Body of pancreas (tissue), 4 donors: Measurements from ENCODE around the gene TSPAN32. TPM values are rescaled to one million over a fixed set of nuclear protein-coding genes. Genes with fewer than 3 reads are reported as not detected.

Source experiments
- ATAC-seq: fragments of 150-250 bp; one replicate; pipeline ENCODE4 v1.9.1; 2016
- DNase-seq, 4 donors: peaks; one replicate each; pipeline ENCODE4 v3.0.0-alpha.2; 2019
- H3K27ac ChIP-seq, 4 donors: fragments of 200-600 bp; sonication (generic); 1 replicate in 3 of 4; 2 replicates in 1 of 4; pipeline versions ENCODE4 v1.5.1 to v1.6.1; 2016 to 2019; ENCODE audit warnings: mild to moderate bottlenecking in 1 of 4, mixed read lengths in 1 of 4, moderate library complexity in 1 of 4
- H3K27me3 ChIP-seq, 2 donors: fragments of 200-600 bp; sonication (generic); one replicate each; pipeline ENCODE4 v1.6.0; 2016; ENCODE audit warnings: mild to moderate bottlenecking in 1 of 2
- H3K36me3 ChIP-seq, 2 donors: fragments of 200-600 bp; sonication (generic); replicated peaks in 1 of 2; 2 replicates each; pipeline ENCODE4 v1.5.1; 2016; ENCODE audit warnings: low read depth in 2 of 2; ENCODE audit not compliant: insufficient read depth in 1 of 2
- H3K4me1 ChIP-seq: fragments of 200-600 bp; sonication (generic); one replicate; pipeline ENCODE4 v1.6.0; 2016
- H3K4me3 ChIP-seq, 2 donors: fragments of 200-600 bp; sonication (generic); 1 replicate in 1 of 2; 2 replicates in 1 of 2; pipeline ENCODE4 v1.5.1; 2016 to 2019
- H3K9me3 ChIP-seq, 3 donors: fragments of 200-600 bp; sonication (generic); 1 replicate in 2 of 3; 2 replicates in 1 of 3; pipeline ENCODE4 v1.5.1; 2016
- CTCF ChIP-seq, 7 experiments: fragments of 450-650 bp in 4 of 7; fragments of 200-600 bp in 3 of 7; sonication (generic) in 3 of 7; IDR thresholded peaks; one replicate each; pipeline ENCODE4 v1.5.1; 2016 to 2019; ENCODE audit warnings: antibody characterized with exemption in 7 of 7
- POLR2A ChIP-seq, 3 donors: fragments of 450-650 bp; IDR thresholded peaks; one replicate each; pipeline ENCODE4 v1.6.1; 2016; ENCODE audit warnings: antibody characterized with exemption in 3 of 3, mild to moderate bottlenecking in 2 of 3
- WGBS, 2 donors: methylation state at CpG; one replicate each; pipeline ENCODE4 v1.1.5; 2017; 5-methylcytosine and 5-hydroxymethylcytosine counted together
- intact Hi-C: fragments of 100-400 bp; cut with DNase I; formaldehyde crosslinking; loops from one replicate; pipeline ENCODE4 v1.15.1; 2023
- total RNA-seq, 2 donors: library from RNA; depleted of rRNA; stranded (reverse); fragments of >200 nt; gene quantifications; one replicate each; pipeline ENCODE4 v1.1.0, GENCODE V29; 2016

Gene TSPAN32
- total RNA-seq, 2 donors from 2014 or later = 5.9 TPM; not detected in 1

DNA sequence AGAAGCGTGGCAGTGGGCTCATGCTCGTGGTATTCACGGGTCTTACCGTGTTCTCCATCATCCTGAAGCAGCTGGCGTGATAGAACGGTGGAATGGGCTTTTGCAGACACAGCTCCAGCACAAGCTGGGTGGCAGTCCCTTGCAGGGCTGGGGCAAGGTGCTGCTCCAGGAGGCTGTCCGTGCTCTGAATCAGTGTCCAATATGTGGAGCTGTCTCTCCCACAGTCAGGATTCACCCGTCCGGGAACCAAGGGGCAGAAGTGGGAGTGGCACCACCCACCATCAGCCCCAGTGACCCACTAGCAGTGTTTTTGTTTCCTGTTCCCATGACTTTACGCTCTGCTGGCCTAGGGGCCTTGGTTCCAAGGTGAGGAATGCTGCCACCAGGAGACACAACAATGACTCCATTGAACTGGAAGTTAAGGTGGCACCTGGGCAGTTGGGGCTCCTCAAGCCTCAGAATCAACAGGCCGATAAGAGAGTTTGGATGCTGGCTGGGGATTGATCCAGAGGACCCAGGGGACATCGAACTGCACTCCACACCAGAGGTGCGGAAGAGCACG, 58.3 kb downstream of the TSPAN32 start:
- H3K4me3 ChIP-seq = no peak overlapping the region
- intact Hi-C loops = no loop called here
- peaks cover 7% of the 10 kb centered on the region for H3K4me1 ChIP-seq
- DNase-seq (peak; percentile 30 to 41 (median 34)), ATAC-seq (peak; percentile 85)
- H3K36me3 ChIP-seq = no peaks in the 10 kb centered on the region
- no peak for TF ChIP-seq POLR2A (IDR thresholded peaks at IDR 0.05)
- peak in 1 of 7 experiments; percentile 6 for TF ChIP-seq CTCF (IDR thresholded peaks at IDR 0.05)
- no peaks in the 10 kb centered on the region for H3K27me3 ChIP-seq
- H3K9me3 ChIP-seq = no peaks in the 10 kb centered on the region
- peak overlapping the region in 3 of 4 donors; percentile 40 to 62 (median 59) for H3K27ac ChIP-seq
- 74 to 82% methylated on average over 12 to 14 of the region's 14 CpGs for WGBS, 2 donors

DNA sequence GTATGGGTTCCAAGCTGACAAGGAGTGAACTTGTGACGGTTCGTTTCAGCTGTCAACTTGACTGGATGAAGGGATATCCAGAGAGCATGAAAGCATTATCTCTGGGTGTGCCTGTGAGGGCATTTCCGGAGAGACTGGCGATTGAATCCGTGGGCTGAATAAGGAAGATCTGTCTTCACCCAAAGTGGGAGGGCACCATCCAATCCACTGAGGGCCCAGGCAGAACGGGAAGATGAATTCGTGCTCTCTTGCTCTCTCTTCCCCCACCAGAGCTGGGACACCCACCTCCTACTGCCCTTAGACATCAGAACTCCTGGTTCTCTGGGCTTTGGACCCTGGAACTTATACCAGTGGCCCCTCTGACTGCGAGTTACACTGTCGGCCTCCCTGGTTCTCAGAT, 59.8 kb downstream of the TSPAN32 start:
- DNase-seq = no peak
- 65 to 69% methylated on average over 9 of the region's 9 CpGs for WGBS, 2 donors
- Histone ChIP-seq H3K27me3 (no peaks in the 10 kb centered on the region), H3K4me3 (no peak overlapping the region), H3K9me3 (no peaks in the 10 kb centered on the region), H3K4me1 (peaks cover 12% of the 10 kb centered on the region), H3K36me3 (no peaks in the 10 kb centered on the region), H3K27ac (no peak overlapping the region)
- no peak for TF ChIP-seq CTCF (IDR thresholded peaks at IDR 0.05)
- TF ChIP-seq POLR2A (IDR thresholded peaks at IDR 0.05) = no peak
- intact Hi-C loops = no loop called here
- ATAC-seq = no peak

DNA sequence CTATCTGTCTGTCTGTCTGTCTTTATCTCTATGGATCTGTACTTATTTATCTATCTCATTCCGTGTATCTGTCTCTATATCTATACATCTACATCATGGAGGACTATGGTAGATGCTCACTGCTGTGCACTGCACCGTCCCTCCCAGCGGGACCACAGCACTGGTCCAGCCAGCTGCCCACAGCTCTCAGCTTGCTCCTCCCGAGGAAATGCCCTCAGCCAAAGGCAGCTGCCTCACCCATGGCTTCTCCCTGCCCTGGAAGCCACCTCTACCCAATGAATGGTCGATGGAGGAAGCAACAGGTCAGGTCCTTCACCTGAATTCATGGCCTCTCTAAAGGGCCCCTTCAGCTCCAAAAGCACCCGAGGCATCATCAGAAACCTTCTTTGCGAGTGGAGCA, 60.6 kb downstream of the TSPAN32 start:
- no peak overlapping the region for H3K27ac ChIP-seq
- no peak overlapping the region for H3K4me3 ChIP-seq
- H3K9me3 ChIP-seq = no peaks in the 10 kb centered on the region
- no peak for TF ChIP-seq CTCF (IDR thresholded peaks at IDR 0.05)
- TF ChIP-seq POLR2A (IDR thresholded peaks at IDR 0.05) = no peak
- H3K36me3 ChIP-seq = no peaks in the 10 kb centered on the region
- 76 to 85% methylated on average over 7 of the region's 7 CpGs for WGBS, 2 donors
- no peak for DNase-seq
- H3K4me1 ChIP-seq = peaks cover 12% of the 10 kb centered on the region
- H3K27me3 ChIP-seq = no peaks in the 10 kb centered on the region
- ATAC-seq = no peak
- intact Hi-C loops = no loop called here

DNA sequence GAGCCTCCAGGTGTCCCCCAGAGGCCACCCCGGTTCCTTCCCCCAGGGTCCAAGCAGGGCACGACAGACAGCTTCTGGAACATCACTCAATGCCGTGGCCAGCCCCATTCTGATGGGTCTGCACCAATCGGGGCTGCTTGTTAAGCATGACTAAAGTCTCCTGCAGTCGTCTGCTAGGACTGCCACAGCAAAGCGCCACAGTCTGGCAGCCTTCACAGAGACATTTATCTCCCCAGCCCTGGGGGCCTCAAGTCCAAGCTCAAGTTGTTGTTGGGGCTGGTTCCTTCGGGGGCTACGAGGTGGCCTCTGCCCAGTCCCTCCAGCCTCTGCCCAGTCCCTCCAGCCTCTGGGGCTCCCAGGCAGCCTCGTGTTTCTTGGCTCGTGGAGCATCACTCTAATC, 61.3 kb downstream of the TSPAN32 start:
- Histone ChIP-seq H3K27ac (no peak overlapping the region), H3K4me3 (no peak overlapping the region), H3K27me3 (no peaks in the 10 kb centered on the region), H3K9me3 (no peaks in the 10 kb centered on the region), H3K36me3 (no peaks in the 10 kb centered on the region), H3K4me1 (peaks cover 12% of the 10 kb centered on the region)
- TF ChIP-seq POLR2A (IDR thresholded peaks at IDR 0.05) = no peak
- no peak for TF ChIP-seq CTCF (IDR thresholded peaks at IDR 0.05)
- WGBS, 2 donors = 88 to 90% methylated on average over 10 of the region's 10 CpGs
- no peak for DNase-seq
- ATAC-seq = no peak
- intact Hi-C loops = no loop called here
